HG03103 (cell line): Measurements from ENCODE around the gene NDUFS7.

ENCODE experiments used
- ATAC-seq: cut with Tn5 transposase; IDR thresholded peaks from one replicate; pipeline ENCODE4 v1.9.1; 2021; ENCODE audit warnings: low read depth; ENCODE audit not compliant: unreplicated experiment

Gene NDUFS7

GRCh38 chr19:1399745-1400144, 16.0 kb downstream of the NDUFS7 start:
- ATAC-seq: no peak

- ATAC-seq: no peak
Measured at GRCh38 chr19:1400281-1401137, 16.8 kb downstream of the NDUFS7 start.

- ATAC-seq: no peak
Measured at GRCh38 chr19:1401138-1401888, 17.6 kb downstream of the NDUFS7 start, which contains the start of gene GAMT. GAMT (minus strand) TSS chr19:1401542; CDS start chr19:1401476, 66 bp downstream.

- ATAC-seq: no peak
Measured at GRCh38 chr19:1401889-1402217, 18.1 kb downstream of the NDUFS7 start.

GRCh38 chr19:1402411-1403070, 18.8 kb downstream of the NDUFS7 start:
- ATAC-seq: no peak

- ATAC-seq: peak; percentile 64
Measured at GRCh38 chr19:1406774-1407527, 23.2 kb downstream of the NDUFS7 start.

- ATAC-seq: peak; percentile 15
Measured at GRCh38 chr19:1407528-1408299, 24.0 kb downstream of the NDUFS7 start, which contains the start of gene DAZAP1. DAZAP1 (plus strand) TSS chr19:1407586; CDS start chr19:1407774, 188 bp downstream.

- ATAC-seq: no peak
Measured at GRCh38 chr19:1408300-1409203, 24.8 kb downstream of the NDUFS7 start.

GRCh38 chr19:1409204-1410005, 25.7 kb downstream of the NDUFS7 start:
- no peak for ATAC-seq

GRCh38 chr19:1410136-1410786, 26.6 kb downstream of the NDUFS7 start:
- ATAC-seq: no peak

- ATAC-seq: no peak
Measured at GRCh38 chr19:1410789-1411188, 27.1 kb downstream of the NDUFS7 start.

GRCh38 chr19:1411255-1412191, 27.8 kb downstream of the NDUFS7 start:
- ATAC-seq: no peak

- no peak for ATAC-seq
Measured at GRCh38 chr19:1412323-1412923, 28.7 kb downstream of the NDUFS7 start.

- ATAC-seq: no peak
Measured at GRCh38 chr19:1412995-1413800, 29.5 kb downstream of the NDUFS7 start.
